Measurements from ENCODE around the gene FAM120B.

DNA sequence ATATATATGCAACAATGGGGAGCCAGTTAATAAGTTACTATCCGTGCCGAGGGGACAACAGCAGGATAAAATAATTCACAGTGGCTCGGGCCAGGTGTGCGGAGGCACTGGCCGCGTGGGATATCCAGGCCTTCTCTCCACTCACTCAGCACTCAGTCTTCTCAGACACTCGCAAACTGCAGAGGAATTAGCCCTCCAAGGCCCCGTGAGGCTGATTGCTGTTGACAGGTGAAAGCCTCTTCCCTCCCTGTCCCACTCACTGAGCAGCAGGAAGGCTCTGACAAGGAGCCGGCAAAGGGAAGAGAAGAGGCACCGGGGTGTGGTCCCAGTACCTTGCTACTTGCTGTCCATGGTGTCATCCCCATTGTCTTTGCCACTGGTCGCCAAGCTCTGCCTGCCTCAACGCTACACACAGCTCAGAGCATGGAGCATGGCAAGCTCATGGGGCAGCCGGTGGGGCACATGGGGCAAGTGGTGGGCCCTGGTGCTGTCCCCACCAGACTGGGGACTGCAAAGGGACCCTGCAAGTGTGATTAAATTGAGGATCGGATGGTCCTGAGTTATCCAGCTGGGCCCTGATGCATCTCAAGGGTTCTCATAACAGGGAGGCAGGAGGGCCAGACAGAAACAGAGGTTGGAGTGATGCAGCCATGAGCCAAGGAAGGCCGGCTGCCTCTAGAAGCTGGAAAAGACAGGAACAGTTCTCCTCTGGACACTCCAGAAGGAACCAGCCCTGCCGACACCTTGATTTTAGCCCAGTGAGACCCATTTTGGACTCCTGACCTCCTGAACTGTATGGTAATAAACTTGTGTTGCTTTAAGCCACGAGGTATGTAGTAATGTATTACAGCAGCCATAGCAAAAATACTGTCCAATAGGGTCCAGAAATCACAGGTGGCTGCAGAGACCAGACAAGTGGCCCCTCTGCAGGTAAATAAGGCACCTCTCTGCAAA lies 126.9 kb downstream of the FAM120B start:
- TF ChIP-seq, protein P1, sequence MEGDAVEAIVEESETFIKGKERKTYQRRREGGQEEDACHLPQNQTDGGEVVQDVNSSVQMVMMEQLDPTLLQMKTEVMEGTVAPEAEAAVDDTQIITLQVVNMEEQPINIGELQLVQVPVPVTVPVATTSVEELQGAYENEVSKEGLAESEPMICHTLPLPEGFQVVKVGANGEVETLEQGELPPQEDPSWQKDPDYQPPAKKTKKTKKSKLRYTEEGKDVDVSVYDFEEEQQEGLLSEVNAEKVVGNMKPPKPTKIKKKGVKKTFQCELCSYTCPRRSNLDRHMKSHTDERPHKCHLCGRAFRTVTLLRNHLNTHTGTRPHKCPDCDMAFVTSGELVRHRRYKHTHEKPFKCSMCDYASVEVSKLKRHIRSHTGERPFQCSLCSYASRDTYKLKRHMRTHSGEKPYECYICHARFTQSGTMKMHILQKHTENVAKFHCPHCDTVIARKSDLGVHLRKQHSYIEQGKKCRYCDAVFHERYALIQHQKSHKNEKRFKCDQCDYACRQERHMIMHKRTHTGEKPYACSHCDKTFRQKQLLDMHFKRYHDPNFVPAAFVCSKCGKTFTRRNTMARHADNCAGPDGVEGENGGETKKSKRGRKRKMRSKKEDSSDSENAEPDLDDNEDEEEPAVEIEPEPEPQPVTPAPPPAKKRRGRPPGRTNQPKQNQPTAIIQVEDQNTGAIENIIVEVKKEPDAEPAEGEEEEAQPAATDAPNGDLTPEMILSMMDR (IDR thresholded peaks at IDR 0.05; ENCODE audit: borderline replicate concordance, extremely low read depth, low read length, poor library complexity, severe bottlenecking), result no peak
- no peak for TF ChIP-seq EZH2 (IDR thresholded peaks at IDR 0.05; ENCODE audit: borderline replicate concordance, low read depth, low read length, severe bottlenecking)
